ENCODE measurements around the gene EOMES.

The EOMES gene

GRCh38 chr3:27678234-27678633 lies 43.9 kb downstream of the EOMES start:
- DNase-seq, result no peak

- DNase-seq, result no peak
These were observed 44.6 kb downstream of the EOMES start for GRCh38 chr3:27677565-27677964.

DNA sequence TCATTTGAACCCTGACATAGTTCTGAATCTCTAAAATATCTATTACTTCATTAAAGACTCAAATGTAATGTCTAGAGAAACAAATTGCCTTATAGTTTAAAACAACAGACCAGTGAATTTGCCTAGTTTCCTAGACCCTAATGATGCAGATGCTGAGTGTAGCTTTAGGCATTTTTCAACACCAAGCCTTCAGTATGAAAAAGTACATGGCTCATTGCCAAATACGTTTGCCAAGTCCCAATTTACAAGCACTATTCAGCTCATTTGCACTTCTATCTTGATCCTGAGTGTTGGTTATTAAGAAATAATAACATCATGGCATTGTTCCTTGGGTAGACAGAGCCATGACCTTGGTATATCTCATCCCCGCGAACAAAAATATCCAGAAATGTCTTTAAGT lies 46.8 kb downstream of the EOMES start:
- DNase-seq, result no peak

DNA sequence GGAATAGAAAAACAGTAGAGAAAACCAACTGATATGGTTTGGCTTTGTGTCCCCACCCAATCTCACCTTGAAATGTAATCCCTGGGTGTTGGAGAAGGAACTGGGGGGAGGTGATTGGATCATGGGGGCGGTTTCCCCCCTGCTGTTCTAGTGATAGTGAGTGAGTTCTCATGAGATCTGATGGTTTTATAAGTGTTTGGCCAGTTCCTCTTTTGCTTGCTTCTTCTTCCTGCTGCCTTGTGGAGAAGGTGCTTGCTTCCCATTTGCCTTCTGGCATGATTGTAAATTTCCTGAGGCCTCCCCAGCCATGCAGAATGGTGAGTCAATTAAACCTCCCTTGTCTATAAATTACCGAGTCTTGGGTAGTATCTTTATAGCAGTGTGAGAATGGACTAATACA lies 48.4 kb downstream of the EOMES start:
- no peak for DNase-seq

DNA sequence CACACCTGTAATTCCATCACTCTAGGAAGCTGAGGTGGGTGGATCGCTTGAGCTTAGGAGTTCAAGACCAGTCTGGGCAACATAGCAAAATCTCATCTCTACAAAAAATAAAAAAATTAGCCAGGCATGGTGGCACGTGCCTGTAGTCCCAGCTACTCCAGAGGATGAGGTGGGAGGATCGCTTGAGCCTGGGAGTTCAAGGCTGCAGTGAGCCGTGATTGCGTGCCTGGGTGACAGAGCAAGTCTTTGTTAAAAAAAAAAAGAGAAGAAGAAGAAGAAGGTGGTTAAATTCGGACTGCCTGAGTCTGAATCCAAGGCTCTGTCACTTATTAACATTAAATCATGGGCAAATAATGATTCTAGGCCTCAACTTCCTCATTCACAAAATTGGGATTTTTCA lies 51.0 kb downstream of the EOMES start:
- no peak for DNase-seq

GRCh38 chr3:27670619-27671018 lies 51.5 kb downstream of the EOMES start:
- no peak for DNase-seq

DNA sequence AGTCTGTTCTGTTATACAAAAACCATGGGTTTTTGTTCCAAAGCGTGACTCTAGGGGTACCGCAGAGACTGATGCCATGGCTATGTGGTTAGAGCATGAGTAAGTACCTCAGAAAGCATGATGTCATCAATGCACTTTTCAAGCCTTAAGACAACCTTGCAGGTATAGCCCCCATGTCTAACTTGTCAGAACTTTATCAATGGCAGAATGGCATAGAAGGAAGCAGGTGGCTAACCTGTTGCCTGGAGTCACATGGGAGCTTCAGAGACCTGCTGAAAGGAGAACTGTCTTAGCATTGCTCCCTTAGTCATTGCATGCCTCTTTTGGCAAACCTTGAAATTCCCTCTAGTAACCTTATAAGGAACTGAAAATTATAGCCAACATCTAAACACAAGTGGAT lies 52.5 kb downstream of the EOMES start:
- DNase-seq, result no peak

DNA sequence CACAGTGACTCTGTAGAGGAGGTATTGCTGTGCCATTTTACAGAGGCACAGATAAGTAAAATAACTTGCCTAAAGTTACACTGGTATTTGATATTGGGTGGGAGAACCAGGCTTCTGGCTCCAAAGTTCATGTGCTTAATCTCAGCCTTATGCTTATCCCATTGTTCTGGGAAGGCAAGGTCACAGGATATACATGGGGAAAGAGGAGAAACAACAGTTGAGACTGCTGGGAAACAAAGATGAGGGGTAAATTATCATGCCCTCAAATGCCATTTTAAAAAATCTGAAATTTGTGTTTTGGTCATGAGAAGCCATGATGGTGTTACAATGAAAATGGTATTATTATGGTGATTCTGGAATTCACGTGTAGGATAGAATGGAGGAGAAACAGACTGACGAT lies 54.4 kb downstream of the EOMES start:
- no peak for DNase-seq

DNA sequence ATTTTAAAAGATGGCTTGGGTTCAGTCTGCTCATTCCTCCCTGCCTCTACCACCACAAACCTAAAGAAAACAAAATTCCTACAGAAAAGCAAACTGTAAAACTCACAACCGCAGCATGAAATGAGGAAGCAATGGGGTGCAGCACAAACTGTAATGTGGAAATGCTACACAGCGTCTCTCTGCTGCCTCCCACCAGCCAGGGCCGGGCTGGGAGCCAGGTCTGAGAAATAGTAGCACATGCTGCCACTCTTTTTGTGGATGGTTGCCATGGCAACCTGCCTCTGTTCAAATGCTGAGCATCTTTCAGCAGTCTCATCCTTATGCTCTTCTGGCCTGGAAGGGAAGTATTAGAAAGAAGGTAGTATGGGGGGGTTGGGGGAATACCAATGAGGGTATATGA lies 55.4 kb downstream of the EOMES start:
- DNase-seq, result peak; percentile 81

- no peak for DNase-seq
These were observed 55.9 kb downstream of the EOMES start for GRCh38 chr3:27666272-27666671.
